K562 (cell line): ENCODE results near the gene MIDN. TPM values are rescaled to one million over a fixed set of nuclear protein-coding genes. Genes with fewer than 3 reads are reported as not detected.
A peak's percentile ranks its signal among the peaks of the same experiment; 100 is the strongest.

Experiments used
- ATAC-seq: fragments of 200-7000 bp; cut with Tn5 transposase; 3 replicates; pipeline ENCODE4 v1.9.1; 2020; ENCODE audit warnings: moderate library complexity
- BruUV-seq: library from RNA; stranded (reverse); fragments of 400-500 nt; replicated peaks from 2 replicates; lab custom pipeline; 2021; lab: Mats Ljungman, UMichigan
- CTCF ChIA-PET: fragments of 300-600 bp; formaldehyde crosslinking; extraction: SDS; loops from one replicate; lab custom pipeline; 2021; ENCODE audit warnings: low intra/inter-chr PET ratio; lab: Yijun Ruan, JAX
- POLR2A ChIA-PET: fragments of 300-600, 350-650 bp; sonication (Branson Sonifier 250); formaldehyde crosslinking; extraction: SDS; loops from one replicate; lab custom pipeline; 2021; ENCODE audit warnings: antibody characterized with exemption, inconsistent platforms; lab: Yijun Ruan, JAX
- DNase-seq, 4 experiments: peaks; one replicate each; pipeline versions ENCODE4 v3.0.0 to v3.0.0-alpha.2; 2011 to 2018; ENCODE audit warnings: low spot score in 3 of 4, mixed read lengths in 3 of 4; ENCODE audit errors: extremely low read depth in 1 of 4
- FAIRE-seq: peaks from 2 replicates; lab custom pipeline; 2011; peaks lifted over from hg19 to GRCh38; lab: Jason Lieb, UNC
- H2AFZ ChIP-seq: 2 replicates; pipeline ENCODE4 v1.6.0; 2011; ENCODE audit warnings: low read depth, low read length, control low read depth, inconsistent platforms
- H3K27ac ChIP-seq: fragments of 200-600 bp; 3 replicates; pipeline ENCODE4 v1.8.0; 2011; ENCODE audit warnings: low read depth, mild to moderate bottlenecking, control low read depth, inconsistent platforms, low read length, moderate library complexity, mixed read lengths; ENCODE audit errors: extremely low read depth
- H3K27me3 ChIP-seq, 2 experiments: fragments of 300-600 bp in 1 of 2; 2 replicates in 1 of 2; 3 replicates in 1 of 2; pipeline versions ENCODE4 v1.6.0 to v1.8.0; 2011; ENCODE audit warnings: inconsistent platforms in 2 of 2, low read length in 2 of 2, mild to moderate bottlenecking in 1 of 2, mixed read lengths in 1 of 2, moderate library complexity in 1 of 2; ENCODE audit not compliant: control insufficient read depth in 2 of 2, insufficient read depth in 2 of 2
- H3K36me3 ChIP-seq: fragments of 300-600 bp; 3 replicates; pipeline ENCODE4 v1.8.0; 2011; ENCODE audit warnings: mild to moderate bottlenecking, low read length, inconsistent platforms; ENCODE audit not compliant: control insufficient read depth, insufficient read depth
- H3K4me1 ChIP-seq, 2 experiments: fragments of 200-600 bp in 1 of 2; replicated peaks in 1 of 2; 2 replicates in 1 of 2; 3 replicates in 1 of 2; pipeline versions ENCODE4 v1.5.1 to v1.8.0; 2011; ENCODE audit warnings: inconsistent platforms in 2 of 2, low read length in 2 of 2, mild to moderate bottlenecking in 1 of 2, mixed read lengths in 1 of 2, moderate library complexity in 1 of 2; ENCODE audit not compliant: control insufficient read depth in 2 of 2, insufficient read depth in 2 of 2
- H3K4me2 ChIP-seq: 2 replicates; pipeline ENCODE4 v1.6.1; 2011; ENCODE audit warnings: low read length, control low read depth, inconsistent platforms, mixed read lengths; ENCODE audit not compliant: insufficient read depth
- H3K4me3 ChIP-seq: fragments of 200-600 bp; sonication (generic), shearing (Covaris generic); 2 replicates; pipeline ENCODE4 v1.5.1; 2016; ENCODE audit warnings: control low read depth, inconsistent platforms
- H3K79me2 ChIP-seq: fragments of 200-600 bp; 3 replicates; pipeline ENCODE4 v1.8.0; 2011; ENCODE audit warnings: low read length, inconsistent platforms; ENCODE audit not compliant: control insufficient read depth, insufficient read depth
- H3K9ac ChIP-seq, 2 experiments: 2 replicates each; pipeline versions ENCODE4 v1.6.0 to v1.6.1; 2011; ENCODE audit warnings: low read depth in 2 of 2, low read length in 2 of 2, control low read depth in 1 of 2, inconsistent platforms in 1 of 2, mild to moderate bottlenecking in 1 of 2, mixed read lengths in 1 of 2; ENCODE audit not compliant: insufficient read depth in 1 of 2
- H3K9me1 ChIP-seq: one replicate; pipeline ENCODE4 v1.6.0; 2011; ENCODE audit warnings: inconsistent platforms, mild to moderate bottlenecking, low read length, moderate library complexity; ENCODE audit not compliant: control insufficient read depth, insufficient read depth
- H3K9me3 ChIP-seq: replicated peaks from 2 replicates; pipeline ENCODE4 v1.5.1; 2011; ENCODE audit warnings: low read depth, low read length, inconsistent platforms; ENCODE audit not compliant: control insufficient read depth, insufficient read depth
- H4K20me1 ChIP-seq: replicated peaks from 2 replicates; pipeline ENCODE4 v1.6.1; 2011; ENCODE audit warnings: low read length, inconsistent platforms, mixed read lengths; ENCODE audit not compliant: control insufficient read depth, insufficient read depth
- CTBP1 ChIP-seq: fragments of 450-650 bp; IDR thresholded peaks from 2 replicates; pipeline ENCODE4 v1.6.1; 2016; ENCODE audit warnings: borderline replicate concordance
- GABPB1 ChIP-seq: sonication (generic); formaldehyde crosslinking; IDR thresholded peaks from 2 replicates; pipeline ENCODE4 v1.8.0; 2022; ENCODE audit warnings: mild to moderate bottlenecking, missing genetic modification reagents
- JUNB ChIP-seq: fragments of 450-650 bp; formaldehyde crosslinking; conservative IDR thresholded peaks from 2 replicates; pipeline ENCODE4 v1.4.0; 2020; ENCODE audit warnings: mild to moderate bottlenecking
- RHOXF2B ChIP-seq: fragments of 250-450 bp; sonication (Bioruptor Pico); conservative IDR thresholded peaks from 2 replicates; pipeline ENCODE4 v1.5.1; 2021
- U2AF1 ChIP-seq: fragments of 200-400 bp; formaldehyde crosslinking; optimal IDR thresholded peaks from 2 replicates; pipeline ENCODE3; 2017; ENCODE audit warnings: mild to moderate bottlenecking, low read depth, low read length, moderate library complexity
- ZNF589 ChIP-seq: fragments of 200-800 bp; sonication (Bioruptor generic); IDR thresholded peaks from 2 replicates; pipeline ENCODE4 v1.6.1; 2016; ENCODE audit warnings: low read depth, missing genetic modification characterization, missing compliant biosample characterization
- WGBS: fragments of 100-300 bp; shearing (Covaris generic); methylation state at CpG from one replicate; pipeline ENCODE4 v1.1.6; 2016; ENCODE audit warnings: low coverage, mixed read lengths; ENCODE audit not compliant: insufficient coverage; ENCODE audit errors: missing lambda C conversion rate; 5-methylcytosine and 5-hydroxymethylcytosine counted together
- in situ Hi-C: fragments of 300-500 bp; cut with MboI; formaldehyde crosslinking; loops from 4 replicates; pipeline ENCODE4 v1.15.0; 2018; ENCODE audit warnings: inconsistent platforms, mixed read lengths
- intact Hi-C: fragments of 100-400 bp; cut with micrococcal nuclease; formaldehyde crosslinking; loops from 2 replicates; pipeline ENCODE4 v1.14.2; 2022
- polyA plus RNA-seq, 8 experiments: library from polyadenylated mRNA; depleted of rRNA in 4 of 8; stranded (reverse) in 5 of 8; unstranded in 3 of 8; fragments of >200 nt; fragmentation: Nextera tagmentation in 2 of 8; fragmentation: Illumina TruSeq in 1 of 8; extraction: Ambion mirVana in 2 of 8; extraction: Trizol in 1 of 8; gene quantifications; 2 replicates each; pipeline versions ENCODE4 v1.2.1 to v1.2.3, GENCODE V29; 2011 to 2014; ENCODE audit warnings: inconsistent platforms in 1 of 8, missing spikeins in 1 of 8
- total RNA-seq, 7 experiments: library from RNA; depleted of rRNA in 6 of 7; stranded (reverse); fragments of >200 nt in 6 of 7; fragmentation: Illumina TruSeq in 2 of 7; extraction: Trizol in 2 of 7; gene quantifications; 2 replicates each; pipeline versions ENCODE4 v1.2.1 to v1.2.3, GENCODE V29; 2011 to 2021; ENCODE audit warnings: low replicate concordance in 1 of 7
- TF ChIP-seq, protein P1 (sequence below): sonication (generic); formaldehyde crosslinking; IDR thresholded peaks from 2 replicates; pipeline ENCODE4 v1.4.0; 2020; ENCODE audit warnings: mild to moderate bottlenecking, missing genetic modification reagents

MIDN gene
- total and polyA plus RNA-seq, 9 of the 15 experiments (the other 6 are each of a cell fraction or from before 2014, with no cell fraction given), result 0.17 to 120 (median 10.1) TPM

DNA sequence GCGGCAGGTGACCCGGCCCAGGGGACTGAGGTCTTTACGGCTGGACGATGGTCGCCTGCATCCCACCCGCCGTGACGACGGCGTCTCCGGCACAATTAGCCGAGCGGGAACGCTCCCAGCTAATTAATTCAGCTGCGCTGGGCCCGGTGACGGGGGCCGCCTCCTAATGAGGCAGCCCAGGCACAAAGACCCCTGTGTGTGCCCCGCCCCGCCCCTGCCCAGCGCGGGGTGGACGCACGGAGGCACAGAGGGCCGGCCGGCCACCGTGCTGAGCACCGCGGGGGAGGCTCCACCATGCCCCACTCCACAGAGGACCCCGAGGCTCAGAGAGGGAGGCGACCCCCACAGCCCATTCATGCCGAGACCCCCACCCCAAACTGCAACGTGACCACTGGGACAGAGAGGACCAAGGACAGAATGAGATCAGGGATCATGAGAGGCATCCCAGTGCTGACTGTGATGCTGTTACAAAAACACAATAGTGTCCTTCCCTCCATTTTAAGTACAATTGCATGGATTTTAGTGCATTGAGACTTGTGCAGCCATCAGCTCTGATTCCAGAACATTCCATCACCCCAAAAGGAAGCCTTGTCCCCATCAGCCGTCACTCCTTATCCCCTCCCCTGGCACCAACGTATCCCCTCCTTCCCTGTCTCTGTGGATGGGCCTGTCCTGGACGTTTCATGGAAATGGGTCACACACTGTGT, 54.3 kb downstream of the MIDN start:
- CTCF ChIA-PET, result no interaction called here
- WGBS, result 50% methylated on average over 26 of the region's 36 CpGs

More for the DNA sequence above, 54.3 kb downstream of the MIDN start:
- in situ Hi-C loops, result no loop called here
- TF ChIP-seq JUNB (CRISPR knock-in tag) (no peak), RHOXF2B (CRISPR knock-in tag) (no peak), U2AF1 (no peak), CTBP1 (no peak), GABPB1 (CRISPR knock-in tag) (no peak), ZNF589 (no peak)
- TF ChIP-seq, protein P1, sequence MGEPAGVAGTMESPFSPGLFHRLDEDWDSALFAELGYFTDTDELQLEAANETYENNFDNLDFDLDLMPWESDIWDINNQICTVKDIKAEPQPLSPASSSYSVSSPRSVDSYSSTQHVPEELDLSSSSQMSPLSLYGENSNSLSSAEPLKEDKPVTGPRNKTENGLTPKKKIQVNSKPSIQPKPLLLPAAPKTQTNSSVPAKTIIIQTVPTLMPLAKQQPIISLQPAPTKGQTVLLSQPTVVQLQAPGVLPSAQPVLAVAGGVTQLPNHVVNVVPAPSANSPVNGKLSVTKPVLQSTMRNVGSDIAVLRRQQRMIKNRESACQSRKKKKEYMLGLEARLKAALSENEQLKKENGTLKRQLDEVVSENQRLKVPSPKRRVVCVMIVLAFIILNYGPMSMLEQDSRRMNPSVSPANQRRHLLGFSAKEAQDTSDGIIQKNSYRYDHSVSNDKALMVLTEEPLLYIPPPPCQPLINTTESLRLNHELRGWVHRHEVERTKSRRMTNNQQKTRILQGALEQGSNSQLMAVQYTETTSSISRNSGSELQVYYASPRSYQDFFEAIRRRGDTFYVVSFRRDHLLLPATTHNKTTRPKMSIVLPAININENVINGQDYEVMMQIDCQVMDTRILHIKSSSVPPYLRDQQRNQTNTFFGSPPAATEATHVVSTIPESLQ (CRISPR knock-in tag), result no peak
- intact Hi-C loops, result no loop called here
- no peaks in the 10 kb centered on the region for H3K9me3 ChIP-seq
- H3K9me1 ChIP-seq, result peaks cover 3% of the 10 kb centered on the region
- H3K27me3 ChIP-seq, result peaks cover 6 to 19% of the 10 kb centered on the region in 2 experiments; a peak in 3 of 5 replicates
- H3K27ac ChIP-seq, result no peak overlapping the region
- FAIRE-seq, result no peak
- peak overlapping the region in 1 of 2 experiments; percentile 23; a peak in 1 of 4 replicates for H3K9ac ChIP-seq
- POLR2A ChIA-PET, result interaction anchor here (0.6 to 3.4 kb wide), 3 partner anchors 11 to 554 kb away, joined by 3 to 13 read pairs (median 3); partner anchors contain the start of gene CIRBP
- no peak overlapping the region for H3K4me3 ChIP-seq
- no peak overlapping the region for H3K4me2 ChIP-seq
- DNase-seq, result no peak
- H4K20me1 ChIP-seq, result no peaks in the 10 kb centered on the region
- ATAC-seq, result no peak
- peaks cover 0 to 38% of the 10 kb centered on the region in 2 experiments; a peak in 2 of 5 replicates for H3K4me1 ChIP-seq
- no peaks in the 10 kb centered on the region for H3K36me3 ChIP-seq
- no peak overlapping the region for H2AFZ ChIP-seq
- H3K79me2 ChIP-seq, result peaks cover 3% of the 10 kb centered on the region; the same call in 2 of the 3 replicates
- no TSS peak for BruUV-seq
